GM18505 (cell line): ENCODE results near the gene DIP2C.

Source experiments
- ATAC-seq: cut with Tn5 transposase; IDR thresholded peaks from one replicate; pipeline ENCODE4 v1.9.1; 2021; ENCODE audit not compliant: unreplicated experiment
- POLR2A ChIP-seq: IDR thresholded peaks from 4 replicates; pipeline ENCODE4 v1.6.1; 2011; ENCODE audit warnings: borderline replicate concordance; ENCODE audit not compliant: insufficient read depth, insufficient read length; ENCODE audit errors: extremely low read depth

Gene DIP2C

GRCh38 chr10:384538-385305 lies 304.7 kb downstream of the DIP2C start:
- ATAC-seq = no peak
- TF ChIP-seq POLR2A = no peak

- no peak for TF ChIP-seq POLR2A
- ATAC-seq = no peak
Measured at GRCh38 chr10:383519-383918, 305.9 kb downstream of the DIP2C start.

- no peak for ATAC-seq
- no peak for TF ChIP-seq POLR2A
Measured at GRCh38 chr10:381805-382204, 307.7 kb downstream of the DIP2C start.

GRCh38 chr10:381346-381745 lies 308.1 kb downstream of the DIP2C start:
- no peak for ATAC-seq
- no peak for TF ChIP-seq POLR2A

GRCh38 chr10:380313-380940 lies 309.0 kb downstream of the DIP2C start:
- TF ChIP-seq POLR2A = no peak
- no peak for ATAC-seq

GRCh38 chr10:378930-379704 lies 310.4 kb downstream of the DIP2C start:
- TF ChIP-seq POLR2A = no peak
- ATAC-seq = no peak

GRCh38 chr10:378230-378929 lies 311.1 kb downstream of the DIP2C start:
- ATAC-seq = no peak
- no peak for TF ChIP-seq POLR2A

- ATAC-seq = no peak
- no peak for TF ChIP-seq POLR2A
Measured at GRCh38 chr10:377228-377627, 312.2 kb downstream of the DIP2C start.

- TF ChIP-seq POLR2A = no peak
- no peak for ATAC-seq
Measured at GRCh38 chr10:375815-376505, 313.5 kb downstream of the DIP2C start.

GRCh38 chr10:374354-374753 lies 315.1 kb downstream of the DIP2C start:
- no peak for ATAC-seq
- no peak for TF ChIP-seq POLR2A

- no peak for TF ChIP-seq POLR2A
- no peak for ATAC-seq
Measured at GRCh38 chr10:373526-374309, 315.8 kb downstream of the DIP2C start.

- no peak for TF ChIP-seq POLR2A
- no peak for ATAC-seq
Measured at GRCh38 chr10:373015-373414, 316.5 kb downstream of the DIP2C start.
